Endothelial cell of umbilical vein (primary cell): ENCODE results near the gene METRNL.

Source experiments
- EZH2 ChIP-seq: IDR thresholded peaks from 2 replicates; pipeline ENCODE4 v1.6.1; 2012; ENCODE audit warnings: borderline replicate concordance, low read depth, mild to moderate bottlenecking, moderate library complexity, low read length, inconsistent platforms; ENCODE audit not compliant: severe bottlenecking
- POLR2A ChIP-seq: IDR thresholded peaks from 2 replicates; pipeline ENCODE4 v1.6.1; 2012; ENCODE audit warnings: low read depth, mild to moderate bottlenecking, control low read depth, low read length
- TF ChIP-seq, protein P1 (sequence below), 2 donors: IDR thresholded peaks; 1 replicate in 1 of 2; 2 replicates in 1 of 2; pipeline ENCODE4 v1.5.1; 2011; ENCODE audit warnings: low read length in 2 of 2, mild to moderate bottlenecking in 2 of 2, moderate library complexity in 2 of 2, control low read depth in 1 of 2, inconsistent platforms in 1 of 2, low read depth in 1 of 2; ENCODE audit not compliant: insufficient read depth in 1 of 2; ENCODE audit errors: extremely low read depth in 1 of 2

DNA sequence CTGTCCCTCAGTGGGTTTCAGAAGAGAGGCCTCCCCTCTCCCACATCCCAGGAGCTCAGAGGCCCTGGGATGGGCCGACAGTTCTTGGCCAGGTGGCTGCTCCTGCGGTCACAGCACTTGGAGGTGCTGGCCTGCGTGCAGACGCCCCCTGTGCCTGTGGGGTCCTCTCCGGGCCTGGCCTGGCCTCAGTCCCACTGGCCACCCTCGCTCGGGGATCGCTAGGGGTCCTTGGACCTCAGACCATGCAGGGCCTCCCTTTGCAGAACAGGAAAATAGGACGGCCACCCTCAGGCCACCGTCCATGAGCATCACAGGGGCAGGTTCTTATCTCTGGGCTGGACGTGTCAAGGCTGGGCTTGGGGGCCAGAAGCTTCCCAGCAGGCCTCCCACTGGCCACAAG, 30.0 kb downstream of the METRNL start:
- TF ChIP-seq, protein P1, sequence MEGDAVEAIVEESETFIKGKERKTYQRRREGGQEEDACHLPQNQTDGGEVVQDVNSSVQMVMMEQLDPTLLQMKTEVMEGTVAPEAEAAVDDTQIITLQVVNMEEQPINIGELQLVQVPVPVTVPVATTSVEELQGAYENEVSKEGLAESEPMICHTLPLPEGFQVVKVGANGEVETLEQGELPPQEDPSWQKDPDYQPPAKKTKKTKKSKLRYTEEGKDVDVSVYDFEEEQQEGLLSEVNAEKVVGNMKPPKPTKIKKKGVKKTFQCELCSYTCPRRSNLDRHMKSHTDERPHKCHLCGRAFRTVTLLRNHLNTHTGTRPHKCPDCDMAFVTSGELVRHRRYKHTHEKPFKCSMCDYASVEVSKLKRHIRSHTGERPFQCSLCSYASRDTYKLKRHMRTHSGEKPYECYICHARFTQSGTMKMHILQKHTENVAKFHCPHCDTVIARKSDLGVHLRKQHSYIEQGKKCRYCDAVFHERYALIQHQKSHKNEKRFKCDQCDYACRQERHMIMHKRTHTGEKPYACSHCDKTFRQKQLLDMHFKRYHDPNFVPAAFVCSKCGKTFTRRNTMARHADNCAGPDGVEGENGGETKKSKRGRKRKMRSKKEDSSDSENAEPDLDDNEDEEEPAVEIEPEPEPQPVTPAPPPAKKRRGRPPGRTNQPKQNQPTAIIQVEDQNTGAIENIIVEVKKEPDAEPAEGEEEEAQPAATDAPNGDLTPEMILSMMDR (IDR thresholded peaks at IDR 0.05; ENCODE audit: extremely low read depth in 1 of 2, insufficient read depth in 1 of 2, low read depth in 1 of 2, low read length in 2 of 2), result no peak
- TF ChIP-seq EZH2 (no peak), POLR2A (no peak)
